DOHH2 (cell line): ENCODE measurements around the gene DNAJA3.

Experiments used
- H3F3A ChIP-seq: fragments of 200-600 bp; sonication (generic), shearing (Covaris generic); 2 replicates; pipeline ENCODE4 v1.6.0; 2016; ENCODE audit warnings: antibody characterized with exemption, mild to moderate bottlenecking; ENCODE audit not compliant: control insufficient read depth, insufficient read depth
- H3K27ac ChIP-seq: fragments of 200-600 bp; sonication (generic); 2 replicates; pipeline ENCODE4 v1.5.1; 2014; ENCODE audit warnings: low read depth, mild to moderate bottlenecking, low read length, moderate library complexity
- H3K27me3 ChIP-seq: fragments of 200-600 bp; sonication (generic); 2 replicates; pipeline ENCODE4 v1.6.1; 2014; ENCODE audit warnings: mild to moderate bottlenecking, low read length, mixed read lengths; ENCODE audit not compliant: control insufficient read depth
- H3K36me3 ChIP-seq: fragments of 200-600 bp; sonication (generic); 2 replicates; pipeline ENCODE4 v1.6.1; 2014; ENCODE audit warnings: mild to moderate bottlenecking, low read length, moderate library complexity, mixed read lengths; ENCODE audit not compliant: control insufficient read depth
- H3K4me1 ChIP-seq: fragments of 200-600 bp; sonication (generic); 2 replicates; pipeline ENCODE4 v1.6.1; 2014; ENCODE audit warnings: mild to moderate bottlenecking, low read length, mixed read lengths; ENCODE audit not compliant: control insufficient read depth
- H3K4me2 ChIP-seq: fragments of 200-600 bp; sonication (generic); 2 replicates; pipeline ENCODE4 v1.6.0; 2014; ENCODE audit warnings: mild to moderate bottlenecking, low read length, moderate library complexity
- H3K4me3 ChIP-seq: fragments of 200-600 bp; sonication (generic); 2 replicates; pipeline ENCODE4 v1.5.1; 2014; ENCODE audit warnings: mild to moderate bottlenecking, low read length, mixed read lengths
- H3K79me2 ChIP-seq: fragments of 200-600 bp; sonication (generic); 2 replicates; pipeline ENCODE4 v1.6.1; 2014; ENCODE audit warnings: mild to moderate bottlenecking, low read length, mixed read lengths; ENCODE audit not compliant: control insufficient read depth
- H3K9me2 ChIP-seq: fragments of 200-600 bp; sonication (generic); replicated peaks from 2 replicates; pipeline ENCODE4 v1.6.1; 2014; ENCODE audit warnings: mild to moderate bottlenecking, low read length, mixed read lengths; ENCODE audit not compliant: control insufficient read depth
- H3K9me3 ChIP-seq: fragments of 200-600 bp; sonication (generic); 2 replicates; pipeline ENCODE4 v1.6.1; 2014; ENCODE audit warnings: antibody characterized with exemption, low read length, mixed read lengths; ENCODE audit not compliant: control insufficient read depth, insufficient read depth
- H4K20me1 ChIP-seq: fragments of 200-600 bp; sonication (generic); 2 replicates; pipeline ENCODE4 v1.6.0; 2014; ENCODE audit warnings: low read depth, mild to moderate bottlenecking, antibody characterized with exemption, low read length, moderate library complexity; ENCODE audit not compliant: control insufficient read depth, insufficient read depth
- CTCF ChIP-seq: fragments of 200-600 bp; sonication (generic); IDR thresholded peaks from one replicate; pipeline ENCODE4 v1.5.1; 2014; ENCODE audit warnings: antibody characterized with exemption, mild to moderate bottlenecking, low read depth, low read length; ENCODE audit not compliant: poor library complexity, severe bottlenecking
- EZH2phosphoT487 ChIP-seq: fragments of 200-600 bp; sonication (generic); IDR thresholded peaks from 2 replicates; pipeline ENCODE4 v1.6.1; 2017; ENCODE audit warnings: borderline replicate concordance, mild to moderate bottlenecking, antibody characterized with exemption, low read length, moderate library complexity, mixed read lengths

The DNAJA3 gene

GRCh38 chr16:4382795-4383357 is 42.8 kb upstream of the DNAJA3 start:
- Histone ChIP-seq H3K9me3 (no peaks in the 10 kb centered on the region), H3K9me2 (no peaks in the 10 kb centered on the region), H3K4me3 (no peak overlapping the region), H3K79me2 (no peaks in the 10 kb centered on the region), H3K27ac (no peak overlapping the region), H3K36me3 (peaks cover 5% of the 10 kb centered on the region; the same call in 1 of the 2 replicates), H3K27me3 (no peaks in the 10 kb centered on the region), H3F3A (no peaks in the 10 kb centered on the region), H3K4me1 (no peaks in the 10 kb centered on the region), H4K20me1 (no peaks in the 10 kb centered on the region), H3K4me2 (no peak overlapping the region)
- TF ChIP-seq EZH2phosphoT487: no peak
- no peak for TF ChIP-seq CTCF

GRCh38 chr16:4383591-4384444 is 41.9 kb upstream of the DNAJA3 start:
- Histone ChIP-seq H3K79me2 (no peaks in the 10 kb centered on the region), H3K36me3 (peaks cover 7% of the 10 kb centered on the region; the same call in 1 of the 2 replicates), H3K4me2 (no peak overlapping the region), H3K9me3 (no peaks in the 10 kb centered on the region), H3K9me2 (no peaks in the 10 kb centered on the region), H3K27me3 (no peaks in the 10 kb centered on the region), H4K20me1 (no peaks in the 10 kb centered on the region), H3F3A (no peaks in the 10 kb centered on the region), H3K27ac (no peak overlapping the region), H3K4me3 (no peak overlapping the region), H3K4me1 (no peaks in the 10 kb centered on the region)
- TF ChIP-seq CTCF (no peak), EZH2phosphoT487 (no peak)

GRCh38 chr16:4384509-4384942 is 41.1 kb upstream of the DNAJA3 start:
- Histone ChIP-seq H3K36me3 (peaks cover 11% of the 10 kb centered on the region), H3K9me3 (no peaks in the 10 kb centered on the region), H3K27me3 (no peaks in the 10 kb centered on the region), H3K4me3 (no peak overlapping the region), H3K4me2 (no peak overlapping the region), H4K20me1 (no peaks in the 10 kb centered on the region), H3F3A (no peaks in the 10 kb centered on the region), H3K27ac (no peak overlapping the region), H3K9me2 (no peaks in the 10 kb centered on the region), H3K4me1 (no peaks in the 10 kb centered on the region), H3K79me2 (no peaks in the 10 kb centered on the region)
- no peak for TF ChIP-seq EZH2phosphoT487

DNA sequence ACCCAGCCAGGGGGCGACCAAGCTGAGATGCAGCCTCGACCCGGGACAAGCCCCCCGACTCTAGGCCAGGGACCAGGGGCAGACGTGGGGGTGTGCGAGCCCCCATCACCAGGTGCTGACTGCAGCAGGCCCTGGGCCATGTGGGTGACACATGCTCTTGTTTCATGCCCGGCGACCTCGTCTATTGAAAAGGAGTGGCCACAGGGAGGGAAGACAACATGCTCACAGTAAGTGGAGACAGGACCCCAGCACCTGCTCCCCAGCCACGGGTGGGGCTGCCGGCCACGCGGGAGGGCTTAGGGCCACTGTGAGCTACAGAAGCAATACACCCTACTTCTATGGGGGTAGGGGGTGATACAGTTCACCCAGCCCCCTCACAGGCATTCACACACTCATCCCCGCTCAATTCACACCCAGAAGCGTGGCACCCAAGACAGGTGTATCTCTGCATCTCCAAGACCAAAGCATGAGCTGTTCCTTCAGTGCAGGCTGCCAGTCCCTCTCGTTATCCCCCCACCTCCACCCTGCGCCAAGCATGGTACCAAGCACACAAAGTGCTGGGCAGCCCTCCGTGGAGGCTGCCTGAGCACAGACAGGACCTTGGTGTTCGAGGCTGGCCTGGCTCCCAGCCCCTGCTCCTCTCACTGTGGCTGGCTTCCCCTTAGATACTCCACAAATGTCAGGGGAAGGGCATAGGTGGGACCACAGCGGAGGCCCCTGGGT is 40.4 kb upstream of the DNAJA3 start:
- Histone ChIP-seq H3K4me3 (no peak overlapping the region), H3K4me2 (no peak overlapping the region), H3K9me2 (no peaks in the 10 kb centered on the region), H3F3A (no peaks in the 10 kb centered on the region), H3K27ac (no peak overlapping the region), H3K79me2 (no peaks in the 10 kb centered on the region), H3K36me3 (peaks cover 18% of the 10 kb centered on the region), H4K20me1 (no peaks in the 10 kb centered on the region), H3K27me3 (no peaks in the 10 kb centered on the region), H3K9me3 (no peaks in the 10 kb centered on the region), H3K4me1 (no peaks in the 10 kb centered on the region)
- TF ChIP-seq EZH2phosphoT487: no peak
- TF ChIP-seq CTCF: no peak
